ENCODE data around the gene ITIH5.
"Not testable (repeated sequence)": the region's sequence is repeated elsewhere in the genome, so short reads cannot be mapped to it uniquely, and the experiment has no call there.

ITIH5 gene

DNA sequence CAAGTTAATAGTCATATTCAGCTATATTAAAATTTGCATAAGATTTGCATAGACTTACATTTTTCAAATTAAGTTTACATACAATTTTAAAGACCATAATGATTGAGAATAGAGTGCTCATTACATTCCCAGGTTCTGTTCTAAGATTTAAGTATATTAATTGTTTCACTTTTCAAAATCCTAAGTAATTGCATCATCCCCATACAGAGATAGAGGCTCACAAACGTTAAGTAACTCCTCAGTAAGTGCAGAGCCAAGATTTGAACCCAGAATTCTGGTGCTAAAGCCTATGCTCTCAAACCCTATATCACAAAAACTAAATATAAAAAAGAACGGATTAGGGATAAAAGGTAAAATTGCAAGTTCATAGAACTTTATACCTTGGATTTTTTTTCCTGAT, 2.1 kb downstream of the ITIH5 start:
- TF ChIP-seq, protein P1, sequence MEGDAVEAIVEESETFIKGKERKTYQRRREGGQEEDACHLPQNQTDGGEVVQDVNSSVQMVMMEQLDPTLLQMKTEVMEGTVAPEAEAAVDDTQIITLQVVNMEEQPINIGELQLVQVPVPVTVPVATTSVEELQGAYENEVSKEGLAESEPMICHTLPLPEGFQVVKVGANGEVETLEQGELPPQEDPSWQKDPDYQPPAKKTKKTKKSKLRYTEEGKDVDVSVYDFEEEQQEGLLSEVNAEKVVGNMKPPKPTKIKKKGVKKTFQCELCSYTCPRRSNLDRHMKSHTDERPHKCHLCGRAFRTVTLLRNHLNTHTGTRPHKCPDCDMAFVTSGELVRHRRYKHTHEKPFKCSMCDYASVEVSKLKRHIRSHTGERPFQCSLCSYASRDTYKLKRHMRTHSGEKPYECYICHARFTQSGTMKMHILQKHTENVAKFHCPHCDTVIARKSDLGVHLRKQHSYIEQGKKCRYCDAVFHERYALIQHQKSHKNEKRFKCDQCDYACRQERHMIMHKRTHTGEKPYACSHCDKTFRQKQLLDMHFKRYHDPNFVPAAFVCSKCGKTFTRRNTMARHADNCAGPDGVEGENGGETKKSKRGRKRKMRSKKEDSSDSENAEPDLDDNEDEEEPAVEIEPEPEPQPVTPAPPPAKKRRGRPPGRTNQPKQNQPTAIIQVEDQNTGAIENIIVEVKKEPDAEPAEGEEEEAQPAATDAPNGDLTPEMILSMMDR (IDR thresholded peaks at IDR 0.05; ENCODE audit: low read depth, low read length), result no peak
- no peak overlapping the region for H3K4me3 ChIP-seq (ENCODE audit: low read depth, low read length)

DNA sequence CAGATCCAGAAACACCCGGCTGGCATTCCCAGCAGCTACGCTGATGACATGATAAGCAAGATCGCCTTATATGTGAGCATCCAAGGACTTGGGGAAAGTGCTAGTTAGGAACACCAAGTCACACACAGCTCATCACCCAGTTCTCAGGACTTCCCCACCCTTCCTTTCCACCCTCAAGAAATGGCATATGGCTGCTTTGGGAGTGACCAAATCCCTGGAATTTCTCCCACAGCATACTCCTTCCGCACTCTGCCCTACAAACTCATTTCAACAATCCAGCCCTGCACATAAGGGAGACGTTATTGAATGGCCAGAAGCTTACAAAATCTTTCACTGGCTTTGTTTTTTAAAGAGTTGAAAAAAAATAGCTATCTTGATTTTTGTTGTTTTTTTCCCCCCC, 4.2 kb downstream of the ITIH5 start:
- TF ChIP-seq, protein P1 (IDR thresholded peaks at IDR 0.05; ENCODE audit: low read depth, low read length), result no peak
- no peak overlapping the region for H3K4me3 ChIP-seq (ENCODE audit: low read depth, low read length)

DNA sequence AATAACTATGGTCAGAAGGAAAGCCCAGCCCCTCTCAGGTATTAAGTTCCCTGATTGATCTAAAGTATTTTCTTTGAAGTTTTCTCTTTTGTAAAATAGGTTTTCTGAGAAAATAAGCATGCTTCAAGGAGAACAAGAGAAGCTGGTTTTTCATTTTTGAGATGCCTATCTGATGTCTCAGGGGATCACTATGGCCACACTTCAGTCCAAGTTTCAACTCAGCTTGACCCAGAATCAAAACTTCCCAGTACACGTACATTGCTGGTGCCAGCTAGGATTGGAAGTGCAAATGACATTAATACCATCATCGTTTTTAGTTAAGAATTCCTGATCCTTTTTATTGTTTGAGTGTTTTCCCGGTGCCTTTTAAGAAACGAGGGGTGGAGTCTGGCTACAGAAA, 7.2 kb downstream of the ITIH5 start:
- TF ChIP-seq, protein P1 (IDR thresholded peaks at IDR 0.05; ENCODE audit: low read depth, low read length), result no peak
- no peak overlapping the region for H3K4me3 ChIP-seq (ENCODE audit: low read depth, low read length)

DNA sequence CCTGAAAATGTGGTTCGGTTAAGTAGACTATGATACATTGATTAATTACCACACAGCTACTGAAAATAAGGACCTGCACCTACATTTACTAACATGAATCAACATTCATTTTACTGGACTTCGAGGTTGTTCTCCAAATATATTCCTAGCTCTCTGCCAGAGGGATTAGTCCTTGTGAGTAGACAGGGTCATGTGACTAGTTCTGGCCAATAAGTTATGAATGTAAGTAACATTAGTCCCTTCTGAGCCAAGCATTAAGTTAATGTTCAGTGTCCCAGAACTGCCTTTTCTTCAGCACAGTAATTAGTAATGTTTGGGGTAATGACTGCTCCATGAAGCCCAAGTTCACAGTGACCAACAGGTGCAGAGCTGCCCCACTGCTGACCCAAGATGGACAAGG, 9.2 kb downstream of the ITIH5 start:
- TF ChIP-seq, protein P1 (IDR thresholded peaks at IDR 0.05; ENCODE audit: low read depth, low read length), result no peak
- H3K4me3 ChIP-seq (ENCODE audit: low read depth, low read length), result no peak overlapping the region

DNA sequence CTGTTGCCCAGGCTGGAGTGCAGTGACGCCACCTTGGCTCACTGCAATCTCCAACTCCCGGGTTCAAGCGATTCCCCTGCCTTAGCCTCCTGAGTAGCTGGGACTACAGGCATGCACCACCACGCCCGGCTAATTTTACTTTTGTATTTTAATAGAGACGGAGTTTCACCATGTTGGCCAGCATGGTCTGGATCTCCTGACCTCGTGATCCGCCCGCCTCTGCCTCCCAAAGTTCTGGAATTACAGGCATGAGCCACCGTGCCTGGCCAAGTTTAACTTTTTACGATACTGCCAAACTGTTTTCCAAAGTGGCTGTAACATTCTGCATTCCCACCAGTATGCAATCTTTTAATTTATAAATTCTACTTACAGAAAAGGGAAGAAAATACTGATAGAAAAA, 9.7 kb downstream of the ITIH5 start:
- not testable (repeated sequence) for H3K4me3 ChIP-seq (ENCODE audit: low read depth, low read length)

DNA sequence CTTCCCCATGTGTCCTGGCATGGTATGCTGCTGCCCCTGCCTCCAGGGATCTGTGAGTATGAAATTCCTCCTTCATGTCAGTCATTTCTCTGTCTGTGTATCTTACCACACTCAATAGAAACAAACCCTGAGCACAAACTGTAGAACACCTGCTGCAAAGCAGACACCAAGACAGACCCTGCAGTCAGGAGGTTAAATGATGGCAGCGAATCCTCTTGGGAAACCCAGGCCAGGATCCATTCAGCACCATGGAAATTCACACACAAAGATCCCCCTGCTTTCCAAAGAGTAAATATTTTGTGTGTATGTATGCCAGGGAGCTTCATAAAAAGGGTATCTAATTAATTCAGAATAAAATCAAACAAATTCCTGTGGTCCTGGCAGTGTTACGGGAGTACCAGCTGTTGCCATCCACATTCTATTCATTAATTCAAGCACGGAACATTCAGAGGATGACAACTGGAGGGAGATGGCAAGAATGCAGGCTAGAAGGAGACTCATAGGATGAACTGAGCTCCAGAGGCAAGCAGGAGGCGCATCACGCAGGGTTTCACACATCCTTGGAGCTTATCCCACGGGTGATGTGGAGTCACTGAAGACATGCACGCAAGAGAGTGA, 14.8 kb downstream of the ITIH5 start:
- TF ChIP-seq, protein P1 (IDR thresholded peaks at IDR 0.05; ENCODE audit: low read depth, low read length), result no peak
- no peak overlapping the region for H3K4me3 ChIP-seq (ENCODE audit: low read depth, low read length)

DNA sequence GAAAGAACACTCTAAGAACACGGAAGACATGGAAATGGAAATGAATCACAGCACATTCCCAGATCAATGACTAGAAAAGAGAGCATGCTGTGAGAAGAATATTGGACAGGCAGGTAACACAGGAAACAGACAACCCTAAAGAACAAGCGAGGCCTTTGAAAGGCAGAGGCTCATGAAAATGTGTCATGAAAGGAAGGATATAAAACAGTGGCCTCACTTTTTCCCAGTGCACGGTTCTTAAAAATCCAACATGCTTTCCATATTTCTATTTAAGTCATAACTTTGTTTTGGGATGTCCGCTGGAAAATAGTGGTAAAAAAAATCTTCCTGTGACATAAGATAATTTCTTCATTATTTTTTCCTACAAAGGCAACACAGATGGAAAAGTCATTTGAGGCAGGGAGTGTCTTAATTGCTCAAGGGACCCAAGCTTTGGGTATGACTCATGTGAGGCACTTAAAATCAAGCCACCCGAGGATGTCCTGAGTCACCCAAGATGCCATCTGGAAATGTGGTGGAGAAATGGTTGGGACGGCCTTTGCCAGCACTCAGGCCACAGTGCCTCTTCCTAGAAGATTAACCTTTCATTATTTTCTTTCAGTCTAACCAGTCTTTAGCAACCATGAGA, 17.0 kb downstream of the ITIH5 start:
- H3K4me3 ChIP-seq (ENCODE audit: low read depth, low read length), result no peak overlapping the region
- TF ChIP-seq, protein P1 (IDR thresholded peaks at IDR 0.05; ENCODE audit: low read depth, low read length), result no peak

All from WI38 (cell line).